Pancreas (tissue), 10 donors: ENCODE results near the gene MIOX. TPM values are rescaled to one million over a fixed set of nuclear protein-coding genes. Genes with fewer than 3 reads are reported as not detected.

ENCODE experiments used
- ATAC-seq, 4 donors: fragments of 200-7000 bp; cut with Tn5 transposase; one replicate each; pipeline versions ENCODE4 v1.8.0 to v1.9.1; 2020; ENCODE audit warnings: mild to moderate bottlenecking in 4 of 4, moderate library complexity in 4 of 4
- DNase-seq, 6 donors: peaks; one replicate each; pipeline ENCODE4 v3.0.0-alpha.2; 2020
- FAIRE-seq: peaks from 2 replicates; lab custom pipeline; 2012; peaks lifted over from hg19 to GRCh38; lab: Jason Lieb, UNC
- H3K27ac ChIP-seq, 4 donors: fragments of 200-600 bp; sonication (generic); 1 replicate in 3 of 4; 2 replicates in 1 of 4; pipeline versions ENCODE4 v1.5.0 to v1.8.0; 2020
- H3K27me3 ChIP-seq, 4 donors: fragments of 200-600 bp; one replicate each; pipeline ENCODE4 v1.8.0; 2021
- H3K36me3 ChIP-seq, 3 donors: fragments of 200-600 bp; sonication (generic) in 1 of 3; one replicate each; pipeline versions ENCODE4 v1.5.0 to v1.8.0; 2020 to 2021
- H3K4me1 ChIP-seq, 3 donors: fragments of 200-600 bp; one replicate each; pipeline ENCODE4 v1.8.0; 2021
- H3K4me3 ChIP-seq, 4 donors: fragments of 200-600 bp; sonication (generic) in 2 of 4; one replicate each; pipeline versions ENCODE4 v1.5.0 to v1.8.0; 2020 to 2021
- H3K9me3 ChIP-seq, 4 donors: fragments of 200-600 bp; one replicate each; pipeline ENCODE4 v1.8.0; 2021
- WGBS, 2 donors: extraction: QIAGEN DNeasy Blood & Tissue Kit; methylation state at CpG; one replicate each; pipeline ENCODE4 v1.1.7; 2013; 5-methylcytosine and 5-hydroxymethylcytosine counted together
- intact Hi-C, 3 donors: fragments of 100-400 bp; cut with DNase I; formaldehyde crosslinking; loops; one replicate each; pipeline versions ENCODE4 v1.11.1 to v1.14.2; 2022
- polyA plus RNA-seq, 2 donors: library from polyadenylated mRNA; stranded (reverse); fragments of 200-250 nt; gene quantifications; one replicate each; pipeline ENCODE4 v1.2.3, GENCODE V29; 2013
- total RNA-seq, 6 donors: library from RNA; stranded (reverse); fragmentation: NEBNext Ultra II Directional in 4 of 6; extraction: Animal tissue kit (Norgen Biotek cat#: 25700) in 4 of 6; gene quantifications; one replicate each; pipeline versions ENCODE4 v1.2.1 to v1.2.4, GENCODE V29; 2021 to 2023
- TF ChIP-seq, protein P1 (sequence below), 4 donors: fragments of 200-600 bp; sonication (generic) in 3 of 4; IDR thresholded peaks; one replicate each; pipeline versions ENCODE4 v1.5.0 to v1.8.0; 2021; ENCODE audit warnings: antibody characterized with exemption in 4 of 4
- donor health status: healthy with polysubstance abuse.
- donor health status: DM: no; HTN: no; CAD: no; lungs with moderate emphysema.
- donor health status: DM: no; HTN: no; CAD: no.
- donor health status: control.
- donor health status: control.
- donor health status: Bipolar disorder and iron deficiency.
- donor health status: DM: yes; HTN: yes; CAD: no.
- donor health status: DM: no; HTN: no; CAD: no.
- donor health status: DM: no; HTN: no; CAD: no.
- donor health status: DM: yes; HTN: yes; CAD: no.

The MIOX gene
- total and polyA plus RNA-seq, 8 donors: 0.40 to 2.9 (median 0.54) TPM; not detected in 3

DNA sequence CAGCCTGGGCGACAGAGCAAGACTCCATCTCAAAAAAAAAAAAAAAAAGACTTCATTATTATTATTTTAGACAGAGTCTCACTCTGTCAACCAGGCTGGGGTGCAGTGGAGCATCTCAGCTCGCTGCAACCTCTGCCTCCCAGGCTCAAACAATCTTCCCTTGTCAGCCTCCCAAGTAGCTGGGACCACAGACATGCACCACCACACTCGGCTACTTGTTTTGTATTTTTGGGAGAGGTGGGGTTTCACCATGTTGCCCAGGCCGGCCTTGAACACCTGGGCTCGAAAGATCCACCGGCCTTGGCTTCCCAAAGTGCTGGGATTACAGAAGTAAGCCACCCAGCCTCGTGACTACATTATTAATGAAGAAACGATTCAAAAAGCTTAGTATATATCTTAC, 48.5 kb downstream of the MIOX start:
- H3K9me3 ChIP-seq: no peaks in the 10 kb centered on the region
- H3K27ac ChIP-seq: peak overlapping the region in 1 of 4 donors; percentile 22
- TF ChIP-seq, protein P1, sequence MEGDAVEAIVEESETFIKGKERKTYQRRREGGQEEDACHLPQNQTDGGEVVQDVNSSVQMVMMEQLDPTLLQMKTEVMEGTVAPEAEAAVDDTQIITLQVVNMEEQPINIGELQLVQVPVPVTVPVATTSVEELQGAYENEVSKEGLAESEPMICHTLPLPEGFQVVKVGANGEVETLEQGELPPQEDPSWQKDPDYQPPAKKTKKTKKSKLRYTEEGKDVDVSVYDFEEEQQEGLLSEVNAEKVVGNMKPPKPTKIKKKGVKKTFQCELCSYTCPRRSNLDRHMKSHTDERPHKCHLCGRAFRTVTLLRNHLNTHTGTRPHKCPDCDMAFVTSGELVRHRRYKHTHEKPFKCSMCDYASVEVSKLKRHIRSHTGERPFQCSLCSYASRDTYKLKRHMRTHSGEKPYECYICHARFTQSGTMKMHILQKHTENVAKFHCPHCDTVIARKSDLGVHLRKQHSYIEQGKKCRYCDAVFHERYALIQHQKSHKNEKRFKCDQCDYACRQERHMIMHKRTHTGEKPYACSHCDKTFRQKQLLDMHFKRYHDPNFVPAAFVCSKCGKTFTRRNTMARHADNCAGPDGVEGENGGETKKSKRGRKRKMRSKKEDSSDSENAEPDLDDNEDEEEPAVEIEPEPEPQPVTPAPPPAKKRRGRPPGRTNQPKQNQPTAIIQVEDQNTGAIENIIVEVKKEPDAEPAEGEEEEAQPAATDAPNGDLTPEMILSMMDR (IDR thresholded peaks at IDR 0.05): no peak
- H3K27me3 ChIP-seq: peaks cover 0 to 9% (median 0%) of the 10 kb centered on the region in 4 donors
- H3K36me3 ChIP-seq: no peaks in the 10 kb centered on the region
- no peak overlapping the region for H3K4me3 ChIP-seq
- DNase-seq (peak in 1 of 6 donors; percentile 10), FAIRE-seq (no peak), ATAC-seq (no peak)
- 70 to 81% methylated on average over 7 to 8 of the region's 8 CpGs for whole genome bisulfite sequencing, 2 donors
- H3K4me1 ChIP-seq: peaks cover 7 to 34% (median 15%) of the 10 kb centered on the region in 3 donors
- intact Hi-C loops: no loop called here

DNA sequence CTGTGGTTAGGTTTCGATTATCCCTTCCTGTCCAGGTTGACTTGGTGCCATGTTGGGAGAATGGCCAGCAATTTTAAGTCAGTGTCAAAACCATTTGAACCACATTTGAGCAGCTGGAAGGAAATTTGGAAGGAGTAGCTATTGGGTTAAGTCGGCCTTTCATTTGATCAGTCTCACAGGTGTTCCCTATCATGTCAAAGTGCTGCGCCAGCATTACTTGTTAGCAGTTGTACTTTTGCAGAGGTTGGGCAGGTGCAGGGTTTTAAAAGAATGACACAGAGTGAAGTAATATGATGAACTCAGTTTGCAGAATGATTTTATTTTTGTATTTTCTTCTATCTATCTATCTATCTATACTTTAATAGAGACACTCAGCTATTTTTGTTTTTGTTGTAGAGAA, 49.6 kb downstream of the MIOX start:
- Histone ChIP-seq H3K4me1 (peaks cover 4 to 34% (median 7%) of the 10 kb centered on the region in 3 donors), H3K9me3 (no peaks in the 10 kb centered on the region), H3K27ac (no peak overlapping the region), H3K4me3 (no peak overlapping the region), H3K36me3 (no peaks in the 10 kb centered on the region), H3K27me3 (peaks cover 0 to 3% (median 0%) of the 10 kb centered on the region in 4 donors)
- 65 to 67% methylated on average over 3 of the region's 3 CpGs for WGBS, 2 donors
- FAIRE-seq (no peak), DNase-seq (no peak), ATAC-seq (no peak)
- intact Hi-C loops: no loop called here
- TF ChIP-seq, protein P1 (IDR thresholded peaks at IDR 0.05): no peak

DNA sequence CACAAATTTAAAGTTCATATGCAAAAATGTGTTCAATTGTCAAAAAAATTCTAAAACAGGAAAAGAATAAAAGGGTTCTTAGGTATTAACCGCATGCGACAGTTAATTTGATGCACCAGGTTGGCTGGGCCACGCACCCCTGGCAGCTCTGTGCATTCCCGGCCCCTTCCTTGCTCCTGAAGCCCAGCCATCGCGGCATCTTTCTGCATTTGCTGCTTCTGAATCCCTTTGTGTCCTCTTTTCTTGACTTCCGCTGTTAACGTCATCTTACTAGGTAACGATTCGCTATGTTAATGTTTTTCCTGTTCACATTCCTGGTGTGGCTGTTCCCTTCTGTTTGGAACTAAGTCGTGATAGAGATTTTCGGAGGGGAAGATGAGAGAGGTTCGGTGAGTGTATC, 51.1 kb downstream of the MIOX start:
- no peaks in the 10 kb centered on the region for H3K9me3 ChIP-seq
- intact Hi-C loops: no loop called here
- FAIRE-seq: no peak
- H3K36me3 ChIP-seq: no peaks in the 10 kb centered on the region
- peak overlapping the region in 2 of 4 donors; percentile 92 to 98 for H3K27ac ChIP-seq
- DNase-seq: no peak
- no peak overlapping the region for H3K4me3 ChIP-seq
- 80 to 86% methylated on average over 13 of the region's 13 CpGs for WGBS, 2 donors
- peaks cover 0 to under 1% (median 0%) of the 10 kb centered on the region in 4 donors for H3K27me3 ChIP-seq
- H3K4me1 ChIP-seq: peaks cover 0 to 28% (median 7%) of the 10 kb centered on the region in 3 donors
- no peak for ATAC-seq
- TF ChIP-seq, protein P1 (IDR thresholded peaks at IDR 0.05): no peak

Other genes with a start within 250 kb of the MIOX start
- 10 to 100 TPM; 19.2 to 36.7 (median 26.8) TPM for gene TUBGCP6, start 241.8 kb upstream of the MIOX start, total RNA-seq
- 100 to 1,000 TPM; 109 to 139 TPM for gene TUBGCP6, start 241.8 kb upstream of the MIOX start, polyA plus RNA-seq
- gene HDAC10, start 235.6 kb upstream of the MIOX start, total RNA-seq: 10 to 100 TPM; 17.0 to 40.7 (median 19.1) TPM
- 10 to 100 TPM; 67.7 to 78.3 TPM for gene HDAC10, start 235.6 kb upstream of the MIOX start, polyA plus RNA-seq
- 1 to 10 TPM in 5 of 6 donors, under 1 TPM in 1; 0.88 to 3.8 (median 1.6) TPM for gene MAPK12, start 225.2 kb upstream of the MIOX start, total RNA-seq
- gene MAPK12, start 225.2 kb upstream of the MIOX start, polyA plus RNA-seq: 10 to 100 TPM in 1 of 2 donors, 1 to 10 TPM in 1; 6.9 to 19.2 TPM
- 1 to 10 TPM; 1.3 to 3.7 (median 2.3) TPM for gene MAPK11, start 216.5 kb upstream of the MIOX start, total RNA-seq
- 10 to 100 TPM; 13.2 to 22.2 TPM for gene MAPK11, start 216.5 kb upstream of the MIOX start, polyA plus RNA-seq
- 100 to 1,000 TPM in 5 of 6 donors, 10 to 100 TPM in 1; 89.3 to 168 (median 113) TPM for gene PLXNB2, start 179.2 kb upstream of the MIOX start, total RNA-seq
- gene PLXNB2, start 179.2 kb upstream of the MIOX start, polyA plus RNA-seq: 100 to 1,000 TPM; 191 to 216 TPM
- 1 to 10 TPM; 4.3 to 9.5 (median 5.4) TPM for gene DENND6B, start 159.8 kb upstream of the MIOX start, total RNA-seq
- 10 to 100 TPM; 20.9 to 25.3 TPM for gene DENND6B, start 159.8 kb upstream of the MIOX start, polyA plus RNA-seq
- 10 to 100 TPM; 21.1 to 28.7 (median 24.6) TPM for gene PPP6R2, start 143.5 kb upstream of the MIOX start, total RNA-seq
- gene PPP6R2, start 143.5 kb upstream of the MIOX start, polyA plus RNA-seq: 10 to 100 TPM; 60.1 to 70.4 TPM
- gene SBF1, start 11.8 kb upstream of the MIOX start, total RNA-seq: 10 to 100 TPM; 36.8 to 76.2 (median 56.1) TPM
- gene SBF1, start 11.8 kb upstream of the MIOX start, polyA plus RNA-seq: 10 to 100 TPM; 51.8 to 76.5 TPM
- gene ADM2, start 5.3 kb upstream of the MIOX start, total RNA-seq: 10 to 100 TPM in 1 of 6 donors, 1 to 10 TPM in 5; 4.1 to 44.3 (median 6.4) TPM
- gene ADM2, start 5.3 kb upstream of the MIOX start, polyA plus RNA-seq: 1 to 10 TPM; 2.1 to 4.8 TPM
- 100 to 1,000 TPM in 4 of 6 donors, 10 to 100 TPM in 2; 50.3 to 162 (median 122) TPM for gene LMF2, start 20.8 kb downstream of the MIOX start, total RNA-seq
- 100 to 1,000 TPM; 142 to 175 TPM for gene LMF2, start 20.8 kb downstream of the MIOX start, polyA plus RNA-seq
- 10 to 100 TPM; 15.9 to 27.1 (median 23.0) TPM for gene NCAPH2, start 21.4 kb downstream of the MIOX start, total RNA-seq
- 10 to 100 TPM; 56.8 to 70.1 TPM for gene NCAPH2, start 21.4 kb downstream of the MIOX start, polyA plus RNA-seq
- gene SCO2, start 38.7 kb downstream of the MIOX start, total RNA-seq: 1 to 10 TPM in 5 of 6 donors, not detected in 1; 1.2 to 3.1 (median 1.6) TPM
- gene SCO2, start 38.7 kb downstream of the MIOX start, polyA plus RNA-seq: 1 to 10 TPM in 1 of 2 donors, under 1 TPM in 1; 0.65 to 3.8 TPM
- 10 to 100 TPM in 4 of 6 donors, 1 to 10 TPM in 2; 5.8 to 68.6 (median 12.4) TPM for gene TYMP, start 43.2 kb downstream of the MIOX start, total RNA-seq
- 10 to 100 TPM; 36.0 to 58.6 TPM for gene TYMP, start 43.2 kb downstream of the MIOX start, polyA plus RNA-seq
- gene KLHDC7B, start 59.0 kb downstream of the MIOX start, total RNA-seq: 1 to 10 TPM in 1 of 6 donors, under 1 TPM in 5; 0.03 to 2.1 (median 0.12) TPM
- gene KLHDC7B, start 59.0 kb downstream of the MIOX start, polyA plus RNA-seq: under 1 TPM in 1 of 2 donors, not detected in 1; 0.15 TPM
- under 1 TPM in 1 of 6 donors, not detected in 5; 0.63 TPM for gene SYCE3, start 76.1 kb downstream of the MIOX start, total RNA-seq
- gene SYCE3, start 76.1 kb downstream of the MIOX start, polyA plus RNA-seq: under 1 TPM; 0.45 to 0.80 TPM
- 10 to 100 TPM in 3 of 6 donors, 1 to 10 TPM in 3; 7.2 to 26.8 (median 10.1) TPM for gene CPT1B, start 91.6 kb downstream of the MIOX start, total RNA-seq
- 10 to 100 TPM; 59.7 to 87.0 TPM for gene CPT1B, start 91.6 kb downstream of the MIOX start, polyA plus RNA-seq
- gene CHKB, start 96.0 kb downstream of the MIOX start, total RNA-seq: 10 to 100 TPM; 20.4 to 55.5 (median 28.3) TPM
- 100 to 1,000 TPM; 236 to 283 TPM for gene CHKB, start 96.0 kb downstream of the MIOX start, polyA plus RNA-seq
- gene MAPK8IP2, start 113.9 kb downstream of the MIOX start, total RNA-seq: 1 to 10 TPM; 1.4 to 3.0 (median 2.3) TPM
- 10 to 100 TPM in 1 of 2 donors, 1 to 10 TPM in 1; 3.3 to 10.0 TPM for gene MAPK8IP2, start 113.9 kb downstream of the MIOX start, polyA plus RNA-seq
- 10 to 100 TPM; 21.9 to 36.2 (median 27.2) TPM for gene ARSA, start 141.3 kb downstream of the MIOX start, total RNA-seq
- gene ARSA, start 141.3 kb downstream of the MIOX start, polyA plus RNA-seq: 100 to 1,000 TPM in 1 of 2 donors, 10 to 100 TPM in 1; 87.1 to 119 TPM
- gene SHANK3, start 186.0 kb downstream of the MIOX start, total RNA-seq: 1 to 10 TPM; 2.7 to 6.1 (median 3.7) TPM
- 10 to 100 TPM; 18.7 to 18.9 TPM for gene SHANK3, start 186.0 kb downstream of the MIOX start, polyA plus RNA-seq